HL-60 (cell line): Measurements from ENCODE around the gene NOS1.

Experiments used
- DNase-seq, 2 experiments: peaks; one replicate each; pipeline ENCODE4 v3.0.0-alpha.2; 2010 to 2020; ENCODE audit warnings: low read depth in 1 of 2, low spot score in 1 of 2
- H3K27ac ChIP-seq: fragments of 250-450 bp; sonication (Bioruptor Pico); replicated peaks from 2 replicates; pipeline ENCODE4 v1.5.1; 2020; ENCODE audit warnings: mild to moderate bottlenecking, moderate library complexity
- H3K27me3 ChIP-seq: fragments of 250-450 bp; sonication (Bioruptor Pico); 2 replicates; pipeline ENCODE4 v1.5.1; 2021; ENCODE audit warnings: mild to moderate bottlenecking, moderate library complexity; ENCODE audit not compliant: insufficient read depth, poor library complexity, severe bottlenecking
- H3K4me3 ChIP-seq: replicated peaks from 2 replicates; pipeline ENCODE4 v1.5.1; 2011; ENCODE audit warnings: mild to moderate bottlenecking, control low read depth, low read length; ENCODE audit not compliant: insufficient read depth
- CTCF ChIP-seq: IDR thresholded peaks from one replicate; pipeline ENCODE4 v1.5.1; 2011; ENCODE audit warnings: low read length, control low read depth, inconsistent platforms; ENCODE audit not compliant: insufficient read depth
- GABPA ChIP-seq: IDR thresholded peaks from 2 replicates; pipeline ENCODE4 v1.6.1; 2012; ENCODE audit warnings: low read depth
- POLR2AphosphoS5 ChIP-seq: IDR thresholded peaks from 2 replicates; pipeline ENCODE4 v1.6.1; 2012; ENCODE audit warnings: low read depth
- REST ChIP-seq: IDR thresholded peaks from 2 replicates; pipeline ENCODE4 v1.6.1; 2012; ENCODE audit warnings: low read depth; ENCODE audit not compliant: insufficient replicate concordance
- SPI1 ChIP-seq: IDR thresholded peaks from 2 replicates; pipeline ENCODE4 v1.6.1; 2012; ENCODE audit warnings: low read depth, mild to moderate bottlenecking, borderline replicate concordance

Gene NOS1

GRCh38 chr12:117171499-117172162, 189.8 kb downstream of the NOS1 start:
- Histone ChIP-seq H3K27me3 (no peaks in the 10 kb centered on the region), H3K4me3 (no peak overlapping the region), H3K27ac (no peak overlapping the region)
- TF ChIP-seq CTCF (no peak), GABPA (no peak), REST (no peak), SPI1 (no peak), POLR2AphosphoS5 (no peak)
- no peak for DNase-seq

GRCh38 chr12:117169548-117169947, 191.9 kb downstream of the NOS1 start:
- Histone ChIP-seq H3K4me3 (no peak overlapping the region), H3K27ac (no peak overlapping the region), H3K27me3 (no peaks in the 10 kb centered on the region)
- TF ChIP-seq CTCF = no peak
- TF ChIP-seq POLR2AphosphoS5 = no peak
- TF ChIP-seq GABPA = no peak
- no peak for DNase-seq

GRCh38 chr12:117168976-117169375, 192.4 kb downstream of the NOS1 start:
- H3K27ac ChIP-seq = no peak overlapping the region
- no peak overlapping the region for H3K4me3 ChIP-seq
- H3K27me3 ChIP-seq = no peaks in the 10 kb centered on the region
- DNase-seq = no peak
- no peak for TF ChIP-seq CTCF
- no peak for TF ChIP-seq SPI1
- TF ChIP-seq POLR2AphosphoS5 = no peak

- Histone ChIP-seq H3K27ac (no peak overlapping the region), H3K27me3 (no peaks in the 10 kb centered on the region), H3K4me3 (no peak overlapping the region)
- no peak for DNase-seq
- no peak for TF ChIP-seq SPI1
- TF ChIP-seq POLR2AphosphoS5 = no peak
- no peak for TF ChIP-seq CTCF
- TF ChIP-seq GABPA = no peak
- TF ChIP-seq REST = no peak
These were observed 193.7 kb downstream of the NOS1 start for GRCh38 chr12:117167769-117168168.
